ENCODE measurements around the gene PCDHA8. TPM values are rescaled to one million over a fixed set of nuclear protein-coding genes. Genes with fewer than 3 reads are reported as not detected.
"Not testable (repeated sequence)": the region's sequence is repeated elsewhere in the genome, so short reads cannot be mapped to it uniquely, and the experiment has no call there.

The PCDHA8 gene
- total RNA-seq, 5 donors from 2014 or later (not counting 1 experiment from before 2014, with no cell fraction given): not detected

GRCh38 chr5:140808889-140809291 lies 32.1 kb upstream of the PCDHA8 start:
- no peak overlapping the region for H3K4me3 Mint-ChIP-seq
- H3K27ac Mint-ChIP-seq: no peak overlapping the region
- ChIA-PET POLR2A (no interaction called here), CTCF (no interaction called here)
- no peaks in the 10 kb centered on the region for H3K4me1 ChIP-seq (ENCODE audit: control insufficient read depth in 1 of 2, extremely low read depth in 1 of 2, insufficient read depth in 2 of 2, low read length in 2 of 2)
- DNase-seq (no peak), ATAC-seq (replicated peaks in 1 of 4) (no peak)
- WGBS (ENCODE audit: insufficient coverage): 74% methylated on average over 43 of the region's 43 CpGs
- H3K27ac ChIP-seq (ENCODE audit: low read length): no peak overlapping the region
- peaks cover 21 to 26% of the 10 kb centered on the region in 2 donors for H3K27me3 Mint-ChIP-seq
- H3K4me3 ChIP-seq (ENCODE audit: control insufficient read depth in 1 of 2, extremely low read depth in 1 of 2, low read length in 1 of 2): no peak overlapping the region
- H3K9me3 ChIP-seq: peaks cover 3% of the 10 kb centered on the region
- no peaks in the 10 kb centered on the region for H3K36me3 ChIP-seq (ENCODE audit: control insufficient read depth in 2 of 2, extremely low read depth in 1 of 2, insufficient read depth in 1 of 2, low read length in 1 of 2)
- H3K9me3 Mint-ChIP-seq: peaks cover 12 to 42% (median 22%) of the 10 kb centered on the region in 3 donors
- H3K36me3 Mint-ChIP-seq: no peaks in the 10 kb centered on the region
- H3K27me3 ChIP-seq (replicated peaks in 1 of 2; ENCODE audit: control insufficient read depth in 2 of 2, extremely low read depth in 1 of 2, insufficient read depth in 2 of 2, low read length in 1 of 2): peaks cover 0 to 6% of the 10 kb centered on the region in 2 experiments
- H3K4me1 Mint-ChIP-seq: no peaks in the 10 kb centered on the region

- Mint-ChIP-seq H3K9me3 (peaks cover 0 to 20% (median 13%) of the 10 kb centered on the region in 3 donors), H3K4me1 (no peaks in the 10 kb centered on the region), H3K27ac (no peak within 1 kb of the TSS), H3K4me3 (no peak within 1 kb of the TSS), H3K36me3 (no peaks in the 10 kb centered on the region), H3K27me3 (peaks cover 16 to 21% of the 10 kb centered on the region in 2 donors)
- H3K4me1 ChIP-seq (ENCODE audit: control insufficient read depth in 1 of 2, extremely low read depth in 1 of 2, insufficient read depth in 2 of 2, low read length in 2 of 2): no peaks in the 10 kb centered on the region
- no peak within 1 kb of the TSS for H3K27ac ChIP-seq (ENCODE audit: low read length)
- ChIA-PET CTCF (no interaction called here), POLR2A (no interaction called here)
- no peak within 1 kb of the TSS for H3K4me3 ChIP-seq (ENCODE audit: control insufficient read depth in 1 of 2, extremely low read depth in 1 of 2, low read length in 1 of 2)
- DNase-seq (no peak), ATAC-seq (replicated peaks in 1 of 4) (no peak)
- H3K36me3 ChIP-seq (ENCODE audit: control insufficient read depth in 2 of 2, extremely low read depth in 1 of 2, insufficient read depth in 1 of 2, low read length in 1 of 2): no peaks in the 10 kb centered on the region
- no peaks in the 10 kb centered on the region for H3K9me3 ChIP-seq
- H3K27me3 ChIP-seq (replicated peaks in 1 of 2; ENCODE audit: control insufficient read depth in 2 of 2, extremely low read depth in 1 of 2, insufficient read depth in 2 of 2, low read length in 1 of 2): peaks cover 0 to 19% of the 10 kb centered on the region in 2 experiments
- WGBS (ENCODE audit: insufficient coverage): 44% methylated on average over 30 of the region's 39 CpGs
Observed at GRCh38 chr5:140821375-140822280, 19.4 kb upstream of the PCDHA8 start, which contains the start of gene PCDHA5. Gene PCDHA5 (plus strand): TSS chr5:140821613.

- Histone ChIP-seq H3K27ac (ENCODE audit: low read length) (no peak overlapping the region), H3K9me3 (no peaks in the 10 kb centered on the region), H3K36me3 (ENCODE audit: control insufficient read depth in 2 of 2, extremely low read depth in 1 of 2, insufficient read depth in 1 of 2, low read length in 1 of 2) (no peaks in the 10 kb centered on the region), H3K4me1 (ENCODE audit: control insufficient read depth in 1 of 2, extremely low read depth in 1 of 2, insufficient read depth in 2 of 2, low read length in 2 of 2) (no peaks in the 10 kb centered on the region), H3K4me3 (ENCODE audit: control insufficient read depth in 1 of 2, extremely low read depth in 1 of 2, low read length in 1 of 2) (no peak overlapping the region), H3K27me3 (replicated peaks in 1 of 2; ENCODE audit: control insufficient read depth in 2 of 2, extremely low read depth in 1 of 2, insufficient read depth in 2 of 2, low read length in 1 of 2) (peaks cover 0 to 19% of the 10 kb centered on the region in 2 experiments)
- Mint-ChIP-seq H3K36me3 (peaks cover 4% of the 10 kb centered on the region), H3K9me3 (peaks cover 0 to 24% (median 18%) of the 10 kb centered on the region in 3 donors), H3K27ac (no peak overlapping the region), H3K4me1 (no peaks in the 10 kb centered on the region), H3K4me3 (no peak overlapping the region), H3K27me3 (peaks cover 22 to 25% of the 10 kb centered on the region in 2 donors)
- CTCF ChIA-PET: no interaction called here
- POLR2A ChIA-PET: no interaction called here
- DNase-seq: no peak
- ATAC-seq (replicated peaks in 1 of 4): no peak
- 40% methylated on average over 2 of the region's 6 CpGs for WGBS (ENCODE audit: insufficient coverage)
Observed at GRCh38 chr5:140822281-140822629, 18.7 kb upstream of the PCDHA8 start.

GRCh38 chr5:140822969-140823368 lies 18.0 kb upstream of the PCDHA8 start:
- H3K36me3 ChIP-seq (ENCODE audit: control insufficient read depth in 2 of 2, extremely low read depth in 1 of 2, insufficient read depth in 1 of 2, low read length in 1 of 2); POLR2A ChIA-PET; H3K27ac Mint-ChIP-seq; CTCF ChIA-PET; DNase-seq; H3K4me1 Mint-ChIP-seq; H3K36me3 Mint-ChIP-seq; ATAC-seq (replicated peaks in 1 of 4); H3K4me3 ChIP-seq (ENCODE audit: control insufficient read depth in 1 of 2, extremely low read depth in 1 of 2, low read length in 1 of 2); H3K4me3 Mint-ChIP-seq; H3K9me3 ChIP-seq; H3K4me1 ChIP-seq (ENCODE audit: control insufficient read depth in 1 of 2, extremely low read depth in 1 of 2, insufficient read depth in 2 of 2, low read length in 2 of 2); H3K27ac ChIP-seq (ENCODE audit: low read length): not testable (repeated sequence)
- Mint-ChIP-seq H3K9me3 (peaks cover 0 to 20% (median 19%) of the 10 kb centered on the region in 3 donors), H3K27me3 (peaks cover 18 to 30% of the 10 kb centered on the region in 2 donors)
- WGBS (ENCODE audit: insufficient coverage): 59% methylated on average over 43 of the region's 48 CpGs
- peaks cover 0 to 20% of the 10 kb centered on the region in 2 experiments for H3K27me3 ChIP-seq (replicated peaks in 1 of 2; ENCODE audit: control insufficient read depth in 2 of 2, extremely low read depth in 1 of 2, insufficient read depth in 2 of 2, low read length in 1 of 2)

GRCh38 chr5:140823475-140823874 lies 17.5 kb upstream of the PCDHA8 start:
- H3K36me3 Mint-ChIP-seq: peaks cover 5% of the 10 kb centered on the region
- no peak overlapping the region for H3K27ac ChIP-seq (ENCODE audit: low read length)
- no peaks in the 10 kb centered on the region for H3K9me3 ChIP-seq
- no peak overlapping the region for H3K27ac Mint-ChIP-seq
- no peaks in the 10 kb centered on the region for H3K4me1 ChIP-seq (ENCODE audit: control insufficient read depth in 1 of 2, extremely low read depth in 1 of 2, insufficient read depth in 2 of 2, low read length in 2 of 2)
- H3K27me3 Mint-ChIP-seq: peaks cover 19 to 33% of the 10 kb centered on the region in 2 donors
- H3K4me3 ChIP-seq (ENCODE audit: control insufficient read depth in 1 of 2, extremely low read depth in 1 of 2, low read length in 1 of 2): no peak overlapping the region
- peaks cover 0 to 25% of the 10 kb centered on the region in 2 experiments for H3K27me3 ChIP-seq (replicated peaks in 1 of 2; ENCODE audit: control insufficient read depth in 2 of 2, extremely low read depth in 1 of 2, insufficient read depth in 2 of 2, low read length in 1 of 2)
- DNase-seq (no peak), ATAC-seq (replicated peaks in 1 of 4) (no peak)
- ChIA-PET POLR2A (no interaction called here), CTCF (no interaction called here)
- no peak overlapping the region for H3K4me3 Mint-ChIP-seq
- no peaks in the 10 kb centered on the region for H3K4me1 Mint-ChIP-seq
- peaks cover 0 to 19% (median 19%) of the 10 kb centered on the region in 3 donors for H3K9me3 Mint-ChIP-seq
- WGBS (ENCODE audit: insufficient coverage): 65% methylated on average over 38 of the region's 38 CpGs
- no peaks in the 10 kb centered on the region for H3K36me3 ChIP-seq (ENCODE audit: control insufficient read depth in 2 of 2, extremely low read depth in 1 of 2, insufficient read depth in 1 of 2, low read length in 1 of 2)

GRCh38 chr5:140827704-140828361 lies 13.2 kb upstream of the PCDHA8 start, which contains the start of gene PCDHA6:
Gene PCDHA6 (plus strand): TSS chr5:140827960. CDS start chr5:140828092, 132 bp downstream.
- ChIA-PET POLR2A (no interaction called here), CTCF (no interaction called here)
- Histone ChIP-seq H3K9me3 (no peaks in the 10 kb centered on the region), H3K4me1 (ENCODE audit: control insufficient read depth in 1 of 2, extremely low read depth in 1 of 2, insufficient read depth in 2 of 2, low read length in 2 of 2) (no peaks in the 10 kb centered on the region), H3K4me3 (ENCODE audit: control insufficient read depth in 1 of 2, extremely low read depth in 1 of 2, low read length in 1 of 2) (no peak within 1 kb of the TSS), H3K36me3 (ENCODE audit: control insufficient read depth in 2 of 2, extremely low read depth in 1 of 2, insufficient read depth in 1 of 2, low read length in 1 of 2) (no peaks in the 10 kb centered on the region), H3K27ac (ENCODE audit: low read length) (no peak within 1 kb of the TSS), H3K27me3 (replicated peaks in 1 of 2; ENCODE audit: control insufficient read depth in 2 of 2, extremely low read depth in 1 of 2, insufficient read depth in 2 of 2, low read length in 1 of 2) (peaks cover 0 to 27% of the 10 kb centered on the region in 2 experiments)
- H3K27me3 Mint-ChIP-seq: peaks cover 27 to 41% of the 10 kb centered on the region in 2 donors
- H3K9me3 Mint-ChIP-seq: peaks cover 4 to 25% (median 13%) of the 10 kb centered on the region in 3 donors
- no peak for ATAC-seq (replicated peaks in 1 of 4)
- H3K4me3 Mint-ChIP-seq: no peak within 1 kb of the TSS
- DNase-seq: no peak
- WGBS (ENCODE audit: insufficient coverage): 37% methylated on average over 18 of the region's 27 CpGs
- H3K27ac Mint-ChIP-seq: no peak within 1 kb of the TSS
- peaks cover 8% of the 10 kb centered on the region for H3K36me3 Mint-ChIP-seq
- H3K4me1 Mint-ChIP-seq: no peaks in the 10 kb centered on the region

Measured in T-cell (primary cell).